GM21367 (cell line): ENCODE measurements around the gene EDDM3A.
"Not testable (repeated sequence)": the region's sequence is repeated elsewhere in the genome, so short reads cannot be mapped to it uniquely, and the experiment has no call there.

Experiments used
- ATAC-seq: cut with Tn5 transposase; IDR thresholded peaks from one replicate; pipeline ENCODE4 v1.9.1; 2021; ENCODE audit not compliant: unreplicated experiment

The EDDM3A gene

DNA sequence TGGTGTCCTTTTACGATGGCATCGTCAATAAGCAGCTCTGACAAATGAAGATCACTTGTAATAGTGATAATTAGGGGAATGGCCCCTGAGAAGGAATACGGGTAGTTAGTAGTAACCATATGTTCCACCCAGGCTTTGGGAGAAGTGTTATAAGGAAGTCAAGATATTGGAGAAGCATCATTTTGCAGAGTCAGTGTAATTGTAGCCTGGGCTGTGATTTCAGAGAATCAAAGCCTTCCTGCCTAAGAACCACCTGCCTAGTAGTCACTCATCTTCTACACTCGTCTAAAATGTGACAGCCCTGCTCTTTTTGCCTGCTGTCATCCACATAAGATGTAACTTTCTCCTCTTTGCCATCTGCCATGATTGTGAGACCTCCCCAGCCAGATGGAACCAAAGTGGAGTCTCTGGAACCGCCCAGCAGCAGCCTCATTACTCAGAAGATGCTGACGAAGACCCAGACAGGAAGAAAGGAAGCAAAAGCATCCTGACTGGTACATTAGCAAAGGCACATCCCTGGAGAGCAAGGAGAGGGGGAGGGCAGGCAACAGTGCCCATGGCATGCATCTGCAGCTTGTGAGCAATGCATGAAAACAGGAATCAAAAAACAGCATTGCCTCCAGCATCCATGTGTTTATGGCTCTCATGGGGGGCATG, 12.6 kb upstream of the EDDM3A start:
- no peak for ATAC-seq

DNA sequence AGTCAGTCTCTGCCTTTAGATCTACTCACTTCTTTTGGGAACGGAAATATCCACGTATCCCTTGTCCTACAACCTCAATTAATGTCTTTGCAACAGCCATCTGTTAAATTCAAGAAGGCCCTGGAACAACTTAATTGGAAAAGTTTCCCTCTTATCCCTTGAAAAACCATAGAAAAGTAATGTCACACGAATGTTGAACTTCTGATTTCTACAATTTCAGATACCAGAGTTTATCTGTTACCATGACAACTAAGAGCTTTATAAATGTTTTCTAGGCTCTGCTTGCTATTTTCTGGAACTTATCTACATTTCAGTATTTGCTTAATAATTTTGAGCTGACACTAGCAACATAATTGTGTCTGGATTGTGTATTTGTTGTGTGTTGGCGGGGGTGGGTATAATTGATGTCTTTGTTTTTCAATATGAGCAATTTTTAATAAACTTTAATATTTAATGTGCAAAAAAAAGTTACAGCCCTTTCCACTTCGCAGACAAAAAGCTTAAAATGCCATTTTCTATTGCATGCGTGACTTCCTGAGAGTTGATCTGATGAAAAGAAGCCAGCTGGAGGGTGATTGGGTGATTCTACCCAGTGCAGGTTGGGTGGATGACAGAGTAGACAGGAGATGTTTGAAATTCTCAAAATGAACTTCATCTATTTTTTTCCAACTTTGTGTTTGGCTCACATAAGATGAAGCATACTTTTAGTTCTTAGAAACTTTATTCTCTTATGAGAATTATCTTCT, 11.8 kb upstream of the EDDM3A start:
- no peak for ATAC-seq

DNA sequence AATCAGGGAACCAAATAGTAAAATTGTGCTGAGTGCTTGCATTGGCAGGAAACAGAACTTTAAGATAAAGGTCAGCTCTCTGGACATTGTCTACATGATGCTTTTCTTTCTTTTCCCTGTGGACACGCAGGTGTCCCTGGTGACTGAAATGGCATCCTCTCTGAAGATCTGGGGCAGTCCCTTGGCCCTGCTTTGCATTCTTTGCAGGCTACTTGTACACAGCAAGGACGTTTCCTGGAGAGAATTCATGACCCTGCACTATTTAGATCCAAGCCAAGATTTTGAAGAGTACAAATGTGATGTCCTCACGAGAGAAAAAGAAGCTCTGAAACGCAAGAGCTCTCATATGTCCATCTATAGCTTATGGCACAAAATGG, 11.3 kb upstream of the EDDM3A start:
- ATAC-seq, result no peak

DNA sequence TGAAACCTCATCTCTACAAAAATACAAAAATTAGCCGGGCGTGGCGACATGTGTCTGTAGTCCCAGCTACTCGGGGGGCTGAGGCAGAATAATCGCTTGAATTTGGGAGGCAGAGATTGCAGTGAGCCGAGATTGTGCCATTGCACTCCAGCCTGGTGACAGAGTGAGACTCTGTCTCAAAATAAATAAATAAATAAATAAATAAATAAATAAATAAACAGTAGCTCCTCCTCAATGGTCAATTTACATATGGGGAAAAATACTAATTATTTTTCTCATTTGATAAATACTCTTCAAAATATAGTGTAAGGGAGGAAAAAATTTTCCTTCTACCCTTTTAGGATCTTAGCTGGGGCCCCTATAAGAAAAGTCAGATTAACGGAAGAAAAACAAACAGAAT, 7.4 kb upstream of the EDDM3A start:
- ATAC-seq, result not testable (repeated sequence)

DNA sequence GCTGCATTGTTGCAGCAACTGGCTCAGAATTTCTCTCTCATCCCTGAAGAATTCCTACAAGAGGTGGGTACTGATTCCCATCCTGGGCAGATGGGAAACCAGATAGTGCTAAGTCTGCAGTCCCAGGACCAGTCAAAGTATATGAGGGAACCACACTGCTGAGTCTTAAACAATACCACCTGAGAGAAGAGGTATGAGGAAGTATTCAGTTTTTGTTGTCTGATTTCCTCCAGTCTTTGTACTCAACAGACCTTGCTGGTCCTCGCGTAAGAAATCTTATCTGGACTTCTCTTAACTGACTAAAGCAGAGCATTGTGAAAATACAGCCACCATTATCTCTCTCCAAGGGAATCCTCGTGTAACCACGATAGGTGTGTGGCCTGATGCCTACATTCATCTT, 3.6 kb upstream of the EDDM3A start:
- no peak for ATAC-seq

DNA sequence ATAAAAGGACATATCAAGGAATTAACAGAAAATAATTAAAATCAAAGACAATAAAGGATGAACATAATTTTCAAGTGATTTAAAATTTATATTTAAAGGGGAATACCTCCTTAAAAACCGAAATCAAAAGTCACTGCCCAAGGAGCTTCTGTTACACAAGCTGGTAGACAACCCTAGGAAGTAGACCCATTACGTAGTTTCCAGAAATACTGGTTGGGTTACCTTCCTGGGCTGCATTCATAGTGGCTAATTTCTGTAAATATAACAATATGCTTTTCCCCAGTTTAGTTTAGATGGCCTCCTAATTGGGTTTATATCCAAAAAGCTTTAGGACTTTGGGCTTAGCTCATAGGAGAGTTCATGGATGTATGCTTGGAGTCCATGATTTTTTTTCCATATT, 2.1 kb upstream of the EDDM3A start:
- ATAC-seq, result no peak

DNA sequence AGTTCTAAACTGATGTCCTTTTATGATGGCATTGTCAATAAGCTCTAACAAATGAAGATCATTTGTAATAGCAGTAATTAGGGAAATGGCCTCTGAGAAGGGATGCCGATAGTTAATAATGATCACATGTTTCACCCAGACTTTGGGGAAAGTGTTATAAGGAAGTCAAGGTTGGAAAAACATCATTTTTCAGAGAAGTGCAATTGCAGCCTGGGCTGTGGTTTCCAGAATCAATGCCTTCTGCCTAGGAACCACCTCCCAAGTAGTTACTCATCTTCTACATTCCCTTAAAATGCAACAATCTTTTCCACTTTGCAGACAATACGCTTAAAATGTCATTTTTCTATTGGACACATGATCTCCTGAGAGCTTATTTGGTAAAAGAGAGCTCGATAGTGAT, 879 bp downstream of the EDDM3A start:
- ATAC-seq, result no peak

DNA sequence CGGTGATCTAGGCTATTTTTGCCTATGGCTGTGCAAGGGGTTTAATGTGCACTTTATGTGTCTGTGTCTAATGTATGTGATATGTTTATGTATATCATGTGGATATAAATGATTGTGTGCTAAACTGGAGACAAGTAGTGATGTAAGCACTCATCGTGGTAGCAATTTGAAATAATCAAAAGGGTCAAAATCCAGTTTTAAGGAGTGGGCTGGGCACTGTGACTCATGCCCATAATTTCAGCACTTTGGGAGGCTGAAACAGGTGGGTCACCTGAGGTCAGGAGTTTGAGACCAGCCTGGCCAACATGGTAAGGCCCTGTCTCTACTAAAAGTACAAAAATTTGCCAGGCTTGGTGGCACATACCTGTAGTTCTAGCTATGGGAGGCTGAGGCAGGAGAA, 2.8 kb downstream of the EDDM3A start:
- ATAC-seq, result no peak

DNA sequence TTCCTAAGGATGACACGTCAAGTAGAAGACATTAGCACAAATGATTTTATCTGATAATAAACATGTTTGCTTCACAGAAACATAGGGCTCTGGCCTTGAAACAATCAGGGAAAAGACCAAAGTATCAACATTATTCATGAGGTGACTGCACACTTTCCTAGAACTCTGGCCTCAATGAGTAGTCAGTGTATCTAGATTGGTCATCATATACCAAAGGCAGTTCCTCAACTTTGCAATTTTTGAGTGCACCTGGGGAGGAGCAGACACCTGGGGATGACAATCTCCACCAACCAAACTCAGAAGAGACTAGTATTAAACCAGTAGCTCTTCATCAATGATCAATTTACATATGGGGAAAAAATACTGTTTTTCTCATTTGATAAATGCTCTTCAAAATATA, 4.5 kb downstream of the EDDM3A start:
- no peak for ATAC-seq

DNA sequence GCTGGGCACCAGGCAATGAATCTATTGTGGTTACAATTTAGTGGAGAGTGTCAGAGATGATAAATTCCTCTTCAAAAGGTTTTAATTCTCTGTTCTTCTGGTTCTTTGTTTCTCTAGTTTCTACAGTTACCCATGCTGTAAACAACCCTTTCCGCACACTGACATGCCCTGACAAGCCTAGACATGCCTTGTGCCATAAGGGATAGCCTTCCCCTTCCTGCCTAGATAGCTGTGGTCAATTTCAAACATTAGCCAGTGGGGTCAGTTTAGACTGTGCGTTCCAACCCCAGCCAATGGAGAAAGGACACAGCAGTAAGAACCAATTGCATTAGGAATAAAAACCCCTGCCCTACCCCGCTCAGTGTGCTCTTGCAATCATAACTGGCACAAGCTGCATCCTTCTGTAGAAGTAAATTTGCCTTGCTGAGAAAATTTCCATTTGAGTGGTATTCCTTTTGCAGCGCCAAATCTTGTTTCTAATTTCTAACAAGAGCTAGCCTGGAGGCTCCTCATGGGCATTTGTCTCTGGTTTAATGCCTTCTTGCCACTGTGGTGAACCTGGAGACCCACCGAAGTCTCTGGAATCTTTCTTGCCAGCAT, 6.4 kb downstream of the EDDM3A start:
- no peak for ATAC-seq

DNA sequence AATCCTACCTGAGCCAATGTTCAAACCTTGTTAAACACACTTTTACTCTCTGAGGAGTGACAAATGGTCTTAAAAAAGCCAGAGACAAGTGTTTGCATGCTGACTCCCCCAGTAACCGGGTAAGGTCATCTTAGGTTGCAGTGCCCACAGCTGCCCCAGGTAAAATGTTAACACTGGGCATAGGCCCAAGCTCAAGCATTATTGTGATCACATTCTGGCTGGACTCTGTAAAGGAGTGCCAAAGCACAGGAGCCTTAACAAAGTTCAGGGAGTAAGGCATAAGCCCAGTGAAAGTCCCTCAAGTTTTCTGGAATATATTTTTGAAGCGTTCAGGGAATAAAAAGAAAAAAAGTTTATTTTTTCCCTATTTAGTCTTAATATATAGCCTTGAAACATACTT, 8.6 kb downstream of the EDDM3A start:
- no peak for ATAC-seq

DNA sequence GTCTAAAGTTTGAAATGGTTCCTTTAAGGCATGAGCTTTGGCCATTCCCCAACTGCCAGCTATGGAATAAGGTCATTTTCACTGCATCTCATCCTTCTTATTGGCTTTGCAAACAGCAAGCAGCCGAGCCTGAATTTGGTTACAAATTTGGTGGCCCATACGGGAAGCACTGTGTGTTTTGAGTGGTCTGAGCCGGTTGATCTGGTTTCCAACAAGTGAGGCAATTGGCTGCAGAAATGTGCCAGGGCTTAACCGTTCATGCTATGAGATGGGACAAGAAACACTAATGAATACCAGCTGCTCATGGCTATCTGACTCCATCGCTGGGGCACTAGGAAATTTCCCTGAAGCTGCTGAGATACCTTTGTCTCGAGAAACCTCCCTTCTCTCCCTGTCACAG, 9.3 kb downstream of the EDDM3A start:
- no peak for ATAC-seq

DNA sequence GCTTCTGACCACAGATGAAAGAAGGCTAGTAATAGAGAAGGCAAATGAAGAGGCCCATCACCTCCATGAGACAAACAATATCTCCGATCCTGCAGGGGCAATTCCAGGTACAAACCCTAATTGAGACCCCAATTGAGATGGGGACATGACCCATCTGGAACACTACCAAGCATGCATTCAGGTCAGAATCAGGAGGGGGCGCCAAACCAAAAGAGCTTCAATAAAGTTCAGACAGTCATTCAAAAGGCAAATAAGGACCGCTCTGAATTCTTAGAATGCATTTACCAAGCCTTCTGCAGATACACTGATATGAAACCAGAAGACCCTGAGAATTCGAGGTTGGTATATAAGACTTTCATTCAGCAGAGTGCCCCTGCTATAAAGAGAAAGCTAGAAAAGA, 12.3 kb downstream of the EDDM3A start:
- no peak for ATAC-seq

DNA sequence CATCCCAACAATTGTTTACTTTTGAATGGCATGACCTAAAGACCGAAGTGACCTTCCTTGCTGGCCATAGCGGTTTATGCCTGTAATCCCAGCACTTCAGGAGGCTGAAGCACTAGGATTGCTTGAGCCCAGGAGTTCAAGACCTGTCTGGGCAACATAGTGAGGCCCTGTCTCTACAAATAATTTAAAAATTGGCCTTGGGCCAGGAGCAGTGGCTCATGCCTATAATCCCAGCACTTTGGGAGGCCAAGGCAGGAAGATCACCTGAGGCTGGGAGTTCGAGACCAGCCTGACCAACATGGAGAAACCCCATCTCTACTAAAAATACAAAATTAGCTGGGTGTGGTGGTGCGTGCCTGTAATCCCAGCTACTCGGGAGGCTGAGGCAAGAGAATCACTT, 13.8 kb downstream of the EDDM3A start:
- ATAC-seq, result not testable (repeated sequence)

DNA sequence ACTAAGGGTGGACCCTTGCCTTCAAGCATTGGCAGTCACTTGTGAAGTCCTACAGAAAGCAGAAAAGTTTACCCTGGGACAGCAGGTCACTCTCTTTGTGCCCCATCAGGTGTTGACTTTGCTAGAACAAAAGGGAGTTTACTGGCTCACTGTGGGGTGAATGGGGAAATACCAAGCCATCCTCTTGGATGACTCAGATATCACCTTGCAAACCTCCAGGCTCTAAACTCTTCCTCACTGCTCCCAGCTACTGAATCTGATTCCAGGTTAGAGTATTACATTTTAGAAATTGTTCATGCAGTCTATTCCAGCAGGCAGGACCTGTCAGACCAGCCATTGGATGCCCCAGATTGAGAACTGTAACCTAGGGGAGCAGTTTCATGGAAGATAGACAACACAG, 15.3 kb downstream of the EDDM3A start:
- ATAC-seq, result no peak

DNA sequence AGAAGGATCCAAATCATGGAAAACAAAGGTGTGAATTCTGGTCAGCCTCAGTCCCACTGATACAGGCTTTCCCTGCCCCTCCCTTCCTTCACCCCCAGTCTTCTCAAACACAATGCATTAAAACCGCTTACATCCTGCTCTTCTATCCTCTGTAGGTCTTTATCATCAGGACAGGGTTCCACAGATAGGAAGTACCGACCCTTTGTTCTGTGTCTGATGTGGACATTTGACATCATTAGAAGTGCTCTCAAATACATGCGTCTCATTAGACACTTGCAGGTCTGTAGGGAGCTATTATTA, 22.9 kb downstream of the EDDM3A start:
- no peak for ATAC-seq

DNA sequence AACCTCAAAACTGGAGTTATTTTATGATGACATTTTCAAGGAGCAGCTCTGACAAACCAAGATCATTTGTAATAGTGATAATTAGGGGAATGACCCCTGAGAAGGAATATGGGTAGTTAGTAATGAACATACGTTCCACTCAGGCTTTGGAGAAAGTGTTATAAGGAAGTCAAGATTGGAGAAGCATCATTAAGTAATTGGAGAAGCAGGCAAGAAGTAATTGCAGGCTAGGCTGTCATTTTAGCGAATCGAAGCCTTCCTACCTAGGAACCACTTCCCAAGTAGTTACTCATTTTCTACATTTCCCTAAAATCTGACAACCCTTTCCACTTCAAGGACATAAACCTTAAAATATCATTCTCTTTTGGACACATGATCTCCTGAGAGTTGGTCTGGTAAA, 23.7 kb downstream of the EDDM3A start:
- no peak for ATAC-seq

DNA sequence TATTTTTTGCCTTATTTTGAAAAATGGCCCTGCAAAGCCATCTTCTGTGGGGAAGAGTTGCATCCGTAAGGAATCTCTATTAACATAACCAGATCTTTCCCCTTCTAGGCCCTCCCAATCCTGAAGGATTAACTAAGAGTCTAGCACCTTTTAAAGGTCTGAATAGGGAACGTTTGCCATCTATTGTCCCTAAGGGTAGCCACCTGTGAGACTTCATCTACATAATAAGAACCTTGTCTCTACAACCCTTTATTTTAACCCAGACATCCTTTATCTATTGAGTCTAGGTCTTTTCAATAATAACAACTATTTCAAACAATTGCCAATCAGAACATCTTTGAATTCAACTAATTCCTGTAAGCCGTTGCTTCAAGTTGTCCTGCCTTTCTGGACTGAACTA, 27.0 kb downstream of the EDDM3A start:
- ATAC-seq, result no peak

DNA sequence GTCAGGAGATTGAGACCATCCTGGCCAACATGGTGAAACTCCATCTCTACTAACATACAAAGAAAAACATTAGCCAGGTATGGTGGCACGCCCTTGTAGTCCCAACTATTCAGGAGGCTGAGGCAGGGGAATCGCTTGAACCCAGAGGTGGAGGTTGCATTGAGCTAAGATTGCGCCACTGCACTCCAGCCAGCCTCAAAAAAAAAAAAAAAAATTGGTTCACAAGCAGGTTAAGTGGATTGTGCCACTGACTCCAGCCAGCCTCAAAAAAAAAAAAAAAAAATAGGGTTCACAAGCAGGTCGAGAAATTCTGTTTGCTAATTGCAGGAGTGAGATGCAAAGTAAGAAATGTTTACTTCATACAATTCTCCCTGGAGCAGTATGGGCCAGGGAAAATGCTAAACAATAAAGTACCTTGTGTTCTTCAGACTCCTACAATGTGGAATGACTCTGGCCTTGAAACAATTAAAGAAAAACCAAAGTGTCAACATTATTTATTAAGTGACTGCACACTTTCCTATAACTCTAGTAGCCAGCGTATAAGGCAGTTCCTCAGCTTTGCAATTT, 28.7 kb downstream of the EDDM3A start:
- ATAC-seq, result no peak

DNA sequence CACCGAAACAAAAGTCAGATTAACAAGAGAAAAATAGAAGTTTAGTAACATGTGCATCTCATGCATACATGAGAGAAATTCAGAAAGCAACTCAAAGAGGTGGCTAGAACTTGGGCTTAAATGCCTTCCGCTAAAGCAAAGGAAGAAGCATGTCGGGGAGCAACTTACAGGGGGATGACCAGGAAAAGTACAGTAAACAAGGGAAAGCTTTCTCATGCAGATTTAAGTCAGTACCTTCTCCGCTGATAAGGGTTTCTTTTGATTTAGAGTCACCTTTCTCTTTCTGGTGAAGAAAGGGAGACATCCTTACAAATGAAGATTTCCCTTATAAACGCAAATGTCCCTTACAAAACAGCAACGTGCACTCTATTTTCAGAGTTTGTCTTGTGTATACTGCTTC, 29.4 kb downstream of the EDDM3A start:
- no peak for ATAC-seq

DNA sequence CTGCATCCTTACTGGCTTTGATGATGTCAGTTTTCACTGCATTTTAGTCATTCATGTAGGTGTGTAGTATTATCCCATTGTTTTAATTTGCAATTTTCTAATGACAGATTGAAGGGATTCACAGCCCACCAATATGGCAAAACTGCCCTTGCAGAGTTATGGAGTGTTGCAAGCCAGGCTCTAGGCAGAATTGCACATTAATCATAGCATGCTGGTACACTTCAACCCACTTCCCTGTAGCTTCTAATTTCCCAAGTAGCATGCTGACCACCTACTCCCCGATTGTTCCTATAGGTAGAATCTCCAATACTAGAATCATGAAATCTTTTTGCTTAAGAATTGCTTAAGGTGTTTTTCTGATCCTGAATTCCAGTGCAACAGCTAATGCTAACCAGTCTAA, 30.2 kb downstream of the EDDM3A start:
- no peak for ATAC-seq

DNA sequence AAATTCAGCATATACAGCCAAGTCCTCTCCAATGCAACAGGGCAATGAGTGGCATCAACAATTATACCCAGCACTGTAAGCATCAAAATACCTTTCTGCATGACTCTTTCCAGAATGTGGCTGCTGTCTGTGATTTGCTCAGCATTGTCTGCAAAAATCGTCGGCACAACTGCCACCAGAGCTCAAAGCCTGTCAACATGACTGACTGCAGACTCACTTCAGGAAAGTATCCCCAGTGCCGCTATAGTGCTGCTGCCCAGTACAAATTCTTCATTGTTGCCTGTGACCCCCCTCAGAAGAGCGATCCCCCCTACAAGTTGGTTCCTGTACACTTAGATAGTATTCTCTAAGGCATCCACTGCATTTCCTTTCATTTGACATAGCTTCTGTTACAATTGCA, 36.1 kb downstream of the EDDM3A start:
- no peak for ATAC-seq
